Prostate gland (tissue), 2 donors: Measurements from ENCODE around the gene COL5A1.

Source experiments
- CTCF ChIP-seq, 4 experiments: fragments of 200-600 bp in 2 of 4; fragments of 450-650 bp in 2 of 4; sonication (generic) in 2 of 4; IDR thresholded peaks; 1 replicate in 3 of 4; 2 replicates in 1 of 4; pipeline ENCODE4 v1.5.1; 2016 to 2019; ENCODE audit warnings: antibody characterized with exemption in 4 of 4, mild to moderate bottlenecking in 2 of 4, moderate library complexity in 2 of 4
- POLR2A ChIP-seq: fragments of 450-650 bp; IDR thresholded peaks from one replicate; pipeline ENCODE4 v1.6.1; 2016; ENCODE audit warnings: antibody characterized with exemption, mild to moderate bottlenecking
- POLR2AphosphoS5 ChIP-seq: sonication (generic); formaldehyde crosslinking; IDR thresholded peaks from one replicate; pipeline ENCODE4 v1.6.1; 2017; ENCODE audit warnings: antibody characterized with exemption

GRCh38 chr9:134717056-134717455 lies 75.5 kb downstream of the COL5A1 start:
- TF ChIP-seq CTCF (IDR thresholded peaks at IDR 0.05) (no peak), POLR2A (no peak), POLR2AphosphoS5 (no peak)
